Mesothelial cell of epicardium (in vitro differentiated cells): ENCODE results near the gene SLC38A11. TPM values are rescaled to one million over a fixed set of nuclear protein-coding genes. Genes with fewer than 3 reads are reported as not detected.
"Not testable (repeated sequence)": the region's sequence is repeated elsewhere in the genome, so short reads cannot be mapped to it uniquely, and the experiment has no call there.

Experiments used
- DNase-seq, 2 experiments: peaks; one replicate each; pipeline ENCODE4 v3.0.0; 2021; ENCODE audit warnings: low spot score in 2 of 2; ENCODE audit not compliant: unreplicated experiment in 2 of 2
- H3K27ac Mint-ChIP-seq: 2 replicates; pipeline ENCODE4 v1.8.0; 2021; ENCODE audit warnings: mixed read lengths
- H3K27me3 Mint-ChIP-seq: 2 replicates; pipeline ENCODE4 v1.8.0; 2021; ENCODE audit warnings: low read depth, mixed read lengths
- H3K36me3 Mint-ChIP-seq: 2 replicates; pipeline ENCODE4 v1.8.0; 2021; ENCODE audit warnings: mixed read lengths
- H3K4me1 Mint-ChIP-seq: 2 replicates; pipeline ENCODE4 v1.8.0; 2021; ENCODE audit warnings: mixed read lengths
- H3K4me3 Mint-ChIP-seq: 2 replicates; pipeline ENCODE4 v1.8.0; 2021; ENCODE audit warnings: mild to moderate bottlenecking, moderate library complexity, mixed read lengths
- H3K9me3 Mint-ChIP-seq: 2 replicates; pipeline ENCODE4 v1.8.0; 2021; ENCODE audit warnings: mixed read lengths
- total RNA-seq: library from RNA; stranded (reverse); gene quantifications from 3 replicates; pipeline ENCODE4 v1.2.1, GENCODE V29; 2021
- TF ChIP-seq, protein P1 (sequence below): fragments of 200-600 bp; sonication (generic); IDR thresholded peaks from one replicate; pipeline ENCODE4 v1.5.0; 2021; ENCODE audit warnings: antibody characterized with exemption; ENCODE audit not compliant: unreplicated experiment

The SLC38A11 gene
- total RNA-seq, 1 donor from 2014 or later, result 0.54 TPM

DNA sequence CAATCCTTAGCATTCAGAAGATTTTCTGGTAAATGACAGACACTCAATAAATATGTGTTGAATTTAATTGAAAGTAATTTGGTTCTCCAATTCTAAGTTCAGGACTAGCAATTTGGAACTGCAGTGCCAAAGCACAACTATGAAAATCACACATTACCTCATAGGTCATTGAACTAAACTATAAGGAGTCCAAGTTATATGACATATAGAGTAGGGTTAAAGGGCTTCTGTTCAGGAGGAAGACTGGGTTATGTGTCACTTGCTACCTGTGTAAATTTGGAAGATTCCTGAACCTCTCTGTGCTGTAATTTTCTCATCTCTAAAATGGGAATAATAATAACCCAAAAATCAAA is 85.9 kb downstream of the SLC38A11 start:
- peaks cover 16% of the 10 kb centered on the region for H3K4me1 Mint-ChIP-seq
- TF ChIP-seq, protein P1, sequence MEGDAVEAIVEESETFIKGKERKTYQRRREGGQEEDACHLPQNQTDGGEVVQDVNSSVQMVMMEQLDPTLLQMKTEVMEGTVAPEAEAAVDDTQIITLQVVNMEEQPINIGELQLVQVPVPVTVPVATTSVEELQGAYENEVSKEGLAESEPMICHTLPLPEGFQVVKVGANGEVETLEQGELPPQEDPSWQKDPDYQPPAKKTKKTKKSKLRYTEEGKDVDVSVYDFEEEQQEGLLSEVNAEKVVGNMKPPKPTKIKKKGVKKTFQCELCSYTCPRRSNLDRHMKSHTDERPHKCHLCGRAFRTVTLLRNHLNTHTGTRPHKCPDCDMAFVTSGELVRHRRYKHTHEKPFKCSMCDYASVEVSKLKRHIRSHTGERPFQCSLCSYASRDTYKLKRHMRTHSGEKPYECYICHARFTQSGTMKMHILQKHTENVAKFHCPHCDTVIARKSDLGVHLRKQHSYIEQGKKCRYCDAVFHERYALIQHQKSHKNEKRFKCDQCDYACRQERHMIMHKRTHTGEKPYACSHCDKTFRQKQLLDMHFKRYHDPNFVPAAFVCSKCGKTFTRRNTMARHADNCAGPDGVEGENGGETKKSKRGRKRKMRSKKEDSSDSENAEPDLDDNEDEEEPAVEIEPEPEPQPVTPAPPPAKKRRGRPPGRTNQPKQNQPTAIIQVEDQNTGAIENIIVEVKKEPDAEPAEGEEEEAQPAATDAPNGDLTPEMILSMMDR, result no peak
- H3K36me3 Mint-ChIP-seq, result no peaks in the 10 kb centered on the region
- no peak for DNase-seq
- no peak overlapping the region for H3K27ac Mint-ChIP-seq
- peaks cover 6% of the 10 kb centered on the region for H3K9me3 Mint-ChIP-seq
- no peak overlapping the region for H3K4me3 Mint-ChIP-seq
- H3K27me3 Mint-ChIP-seq, result no peaks in the 10 kb centered on the region

GRCh38 chr2:164868563-164869419 is 86.5 kb downstream of the SLC38A11 start:
- H3K4me3 Mint-ChIP-seq, result no peak overlapping the region
- H3K27me3 Mint-ChIP-seq, result no peaks in the 10 kb centered on the region
- no peak for DNase-seq
- TF ChIP-seq, protein P1, result no peak
- no peak overlapping the region for H3K27ac Mint-ChIP-seq
- H3K9me3 Mint-ChIP-seq, result peaks cover 4% of the 10 kb centered on the region
- peaks cover 16% of the 10 kb centered on the region for H3K4me1 Mint-ChIP-seq
- no peaks in the 10 kb centered on the region for H3K36me3 Mint-ChIP-seq

DNA sequence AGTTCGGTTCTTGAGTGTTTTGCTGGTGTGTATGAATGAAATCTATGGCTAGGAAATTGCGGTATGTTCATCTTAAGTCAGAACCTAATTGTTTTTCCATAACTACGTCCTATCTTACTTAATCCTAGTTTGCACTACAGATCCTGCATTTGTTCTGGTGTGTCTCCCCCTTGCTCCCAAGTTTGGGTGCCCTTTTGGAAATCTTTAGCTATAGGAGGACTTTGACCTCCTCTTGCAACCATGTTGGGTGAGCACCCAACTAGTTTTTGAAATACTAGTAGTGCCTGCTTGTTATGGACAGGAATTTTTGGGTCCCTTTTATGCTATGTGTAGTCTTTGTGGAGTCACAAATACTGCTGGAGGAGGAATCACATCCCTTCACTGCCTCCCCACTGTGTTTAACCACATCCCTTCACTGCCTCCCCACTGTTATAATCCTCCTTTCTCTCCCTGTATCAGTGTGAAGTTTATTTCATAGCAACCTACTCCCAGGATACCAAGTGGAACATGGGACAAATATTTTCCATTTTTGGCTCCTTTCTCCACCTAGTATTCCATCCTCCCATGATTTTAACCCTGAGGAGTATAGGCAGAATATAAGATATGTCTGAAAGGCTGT is 87.4 kb downstream of the SLC38A11 start:
- H3K27me3 Mint-ChIP-seq, result no peaks in the 10 kb centered on the region
- DNase-seq, result no peak
- H3K36me3 Mint-ChIP-seq, result no peaks in the 10 kb centered on the region
- TF ChIP-seq, protein P1, result no peak
- no peak overlapping the region for H3K27ac Mint-ChIP-seq
- peaks cover 4% of the 10 kb centered on the region for H3K9me3 Mint-ChIP-seq
- no peak overlapping the region for H3K4me3 Mint-ChIP-seq
- H3K4me1 Mint-ChIP-seq, result peaks cover 13% of the 10 kb centered on the region

- not testable (repeated sequence) for DNase-seq, H3K27me3 Mint-ChIP-seq, H3K27ac Mint-ChIP-seq, H3K9me3 Mint-ChIP-seq, H3K4me3 Mint-ChIP-seq, H3K36me3 Mint-ChIP-seq
- H3K4me1 Mint-ChIP-seq, result peaks cover 13% of the 10 kb centered on the region
Measured at GRCh38 chr2:164866381-164866780, 88.9 kb downstream of the SLC38A11 start.

- peaks cover 9% of the 10 kb centered on the region for H3K4me1 Mint-ChIP-seq
- DNase-seq, result no peak
- H3K36me3 Mint-ChIP-seq, result no peaks in the 10 kb centered on the region
- no peaks in the 10 kb centered on the region for H3K27me3 Mint-ChIP-seq
- TF ChIP-seq, protein P1, result no peak
- no peak overlapping the region for H3K4me3 Mint-ChIP-seq
- peaks cover 3% of the 10 kb centered on the region for H3K9me3 Mint-ChIP-seq
- H3K27ac Mint-ChIP-seq, result no peak overlapping the region
Measured at GRCh38 chr2:164860694-164861042, 94.7 kb downstream of the SLC38A11 start.

- DNase-seq, H3K27me3 Mint-ChIP-seq: not testable (repeated sequence)
Measured at GRCh38 chr2:164859906-164860693, 95.2 kb downstream of the SLC38A11 start.

More at GRCh38 chr2:164859906-164860693, 95.2 kb downstream of the SLC38A11 start:
- not testable (repeated sequence) for H3K4me3 Mint-ChIP-seq, H3K9me3 Mint-ChIP-seq, H3K27ac Mint-ChIP-seq, H3K36me3 Mint-ChIP-seq
- H3K4me1 Mint-ChIP-seq, result peaks cover 13% of the 10 kb centered on the region
